Lung (tissue), 12 donors: ENCODE measurements around the gene TENM3. TPM values are rescaled to one million over a fixed set of nuclear protein-coding genes. Genes with fewer than 3 reads are reported as not detected.

Experiments
- ATAC-seq: fragments of 200-7000 bp; cut with Tn5 transposase; one replicate; pipeline ENCODE4 v1.9.1; 2020; ENCODE audit warnings: moderate number of reproducible peaks; ENCODE audit not compliant: insufficient read depth, low FRiP score
- DNase-seq, 3 donors: peaks; one replicate each; pipeline ENCODE4 v3.0.0-alpha.2; 2013 to 2017
- H3K27ac ChIP-seq, 2 donors: one replicate each; pipeline ENCODE4 v1.5.1; 2013; ENCODE audit warnings: mild to moderate bottlenecking in 2 of 2, moderate library complexity in 2 of 2, control low read depth in 1 of 2, inconsistent platforms in 1 of 2, low read depth in 1 of 2, low read length in 1 of 2
- H3K27me3 ChIP-seq, 3 donors: one replicate each; pipeline ENCODE4 v1.5.1; 2013; ENCODE audit warnings: low read length in 2 of 3; ENCODE audit not compliant: control insufficient read depth in 3 of 3, insufficient read depth in 3 of 3
- H3K36me3 ChIP-seq, 4 donors: one replicate each; pipeline ENCODE4 v1.5.1; 2013; ENCODE audit warnings: low read length in 4 of 4, mild to moderate bottlenecking in 1 of 4, moderate library complexity in 1 of 4; ENCODE audit not compliant: control insufficient read depth in 4 of 4, insufficient read depth in 4 of 4
- H3K4me1 ChIP-seq, 5 donors: one replicate each; pipeline ENCODE4 v1.5.1; 2013; ENCODE audit warnings: low read length in 5 of 5, mild to moderate bottlenecking in 2 of 5, moderate library complexity in 1 of 5; ENCODE audit not compliant: control insufficient read depth in 5 of 5, insufficient read depth in 5 of 5
- H3K4me3 ChIP-seq: one replicate; pipeline ENCODE4 v1.5.1; 2013; ENCODE audit warnings: mild to moderate bottlenecking, control low read depth, moderate library complexity
- H3K9ac ChIP-seq, 2 donors: one replicate each; pipeline ENCODE4 v1.5.1; 2013; ENCODE audit warnings: low read length in 2 of 2, control low read depth in 1 of 2; ENCODE audit not compliant: insufficient read depth in 1 of 2
- H3K9me3 ChIP-seq, 4 donors: one replicate each; pipeline ENCODE4 v1.5.1; 2013; ENCODE audit warnings: low read length in 3 of 4, mild to moderate bottlenecking in 1 of 4, moderate library complexity in 1 of 4; ENCODE audit not compliant: control insufficient read depth in 4 of 4, insufficient read depth in 3 of 4
- WGBS, 2 donors: extraction: QIAGEN DNeasy Blood & Tissue Kit; methylation state at CpG; one replicate each; pipeline ENCODE4 v1.1.7; 2013; 5-methylcytosine and 5-hydroxymethylcytosine counted together
- polyA plus RNA-seq, 2 donors: library from polyadenylated mRNA; stranded (reverse); fragments of 200-250 nt; gene quantifications; one replicate each; pipeline ENCODE4 v1.2.1, GENCODE V29; 2013
- total RNA-seq, 2 donors: library from RNA; depleted of rRNA in 1 of 2; stranded (reverse); fragments of >200 nt in 1 of 2; gene quantifications; one replicate each; pipeline ENCODE4 v1.2.1, GENCODE V29; 2014 to 2021
- TF ChIP-seq, protein P1 (sequence below): IDR thresholded peaks from 2 replicates; pipeline ENCODE4 v1.5.1; 2012; ENCODE audit warnings: mild to moderate bottlenecking; ENCODE audit errors: control extremely low read depth, extremely low read depth
- donor health status: control.
- donor health status: control.
- donor health status: Bipolar disorder and iron deficiency.
- donor health status: healthy.
- donor health status: DM: yes; HTN: yes; CAD: no.

TENM3 gene
- total and polyA plus RNA-seq, 4 donors, result 0.14 to 5.3 (median 2.2) TPM

DNA sequence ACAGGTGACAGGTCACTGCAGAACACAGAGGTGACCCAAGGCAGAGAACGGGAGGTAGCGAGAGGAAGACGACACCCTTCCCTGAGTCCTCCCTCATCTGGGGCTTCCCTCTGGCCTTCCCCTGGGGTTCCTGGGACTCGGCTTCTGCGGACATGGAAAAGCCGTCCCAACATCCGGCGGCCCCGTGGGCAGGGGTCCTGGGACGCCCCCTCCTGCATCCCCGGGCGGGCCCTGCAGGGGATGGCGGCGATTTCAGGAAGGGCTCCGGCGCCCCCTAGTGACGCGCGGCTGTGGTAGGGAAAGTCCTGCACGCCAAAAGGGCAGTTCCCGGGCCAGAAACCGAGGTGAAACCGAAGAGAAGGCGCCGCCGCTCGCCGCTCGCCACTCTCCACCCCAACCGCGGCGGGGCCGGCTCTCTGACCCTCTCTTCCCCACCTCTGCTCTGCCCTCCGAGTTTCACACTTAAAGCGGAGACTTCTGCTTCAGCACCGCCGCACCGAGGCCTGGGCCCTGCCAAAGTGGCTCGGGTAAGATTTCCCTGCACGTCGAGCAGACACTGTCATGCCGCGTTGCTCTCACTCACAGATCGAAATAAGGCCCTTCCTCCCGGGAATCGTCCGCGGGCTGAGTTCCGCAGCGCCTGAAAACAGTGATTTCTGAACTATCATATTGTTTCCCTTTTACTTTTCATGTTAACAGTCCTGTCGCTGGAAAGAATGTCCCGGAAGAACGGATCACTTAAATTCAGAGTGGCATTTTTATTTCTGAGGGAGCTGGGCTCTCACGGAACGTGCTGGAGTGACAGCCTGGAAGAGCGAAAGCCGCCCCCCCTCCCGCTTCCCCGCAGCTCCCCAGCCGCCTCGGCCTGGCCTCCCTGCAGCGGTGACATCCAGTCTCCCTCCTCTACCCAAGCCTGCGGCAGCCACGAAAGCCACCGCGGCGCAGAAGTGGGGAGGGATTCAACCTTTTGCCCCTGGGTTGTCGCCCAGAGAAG, 563.4 kb downstream of the TENM3 start:
- peak overlapping the region in 1 of 2 donors; percentile 20 for H3K9ac ChIP-seq
- ATAC-seq (peak; percentile 92), DNase-seq (peak; percentile 82 to 87 (median 86))
- 9 to 10% methylated on average over 66 to 68 of the region's 68 CpGs for WGBS, 2 donors
- no peak overlapping the region for H3K27ac ChIP-seq
- H3K4me3 ChIP-seq, result peak overlapping the region; percentile 18
- TF ChIP-seq, protein P1, sequence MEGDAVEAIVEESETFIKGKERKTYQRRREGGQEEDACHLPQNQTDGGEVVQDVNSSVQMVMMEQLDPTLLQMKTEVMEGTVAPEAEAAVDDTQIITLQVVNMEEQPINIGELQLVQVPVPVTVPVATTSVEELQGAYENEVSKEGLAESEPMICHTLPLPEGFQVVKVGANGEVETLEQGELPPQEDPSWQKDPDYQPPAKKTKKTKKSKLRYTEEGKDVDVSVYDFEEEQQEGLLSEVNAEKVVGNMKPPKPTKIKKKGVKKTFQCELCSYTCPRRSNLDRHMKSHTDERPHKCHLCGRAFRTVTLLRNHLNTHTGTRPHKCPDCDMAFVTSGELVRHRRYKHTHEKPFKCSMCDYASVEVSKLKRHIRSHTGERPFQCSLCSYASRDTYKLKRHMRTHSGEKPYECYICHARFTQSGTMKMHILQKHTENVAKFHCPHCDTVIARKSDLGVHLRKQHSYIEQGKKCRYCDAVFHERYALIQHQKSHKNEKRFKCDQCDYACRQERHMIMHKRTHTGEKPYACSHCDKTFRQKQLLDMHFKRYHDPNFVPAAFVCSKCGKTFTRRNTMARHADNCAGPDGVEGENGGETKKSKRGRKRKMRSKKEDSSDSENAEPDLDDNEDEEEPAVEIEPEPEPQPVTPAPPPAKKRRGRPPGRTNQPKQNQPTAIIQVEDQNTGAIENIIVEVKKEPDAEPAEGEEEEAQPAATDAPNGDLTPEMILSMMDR, result peak; percentile 73
- peaks cover 0 to 6% (median under 1%) of the 10 kb centered on the region in 4 donors for H3K9me3 ChIP-seq
- H3K4me1 ChIP-seq, result peaks cover 0 to 13% (median 2%) of the 10 kb centered on the region in 5 donors
- peaks cover 0 to 8% (median 0%) of the 10 kb centered on the region in 3 donors for H3K27me3 ChIP-seq
- no peaks in the 10 kb centered on the region for H3K36me3 ChIP-seq

DNA sequence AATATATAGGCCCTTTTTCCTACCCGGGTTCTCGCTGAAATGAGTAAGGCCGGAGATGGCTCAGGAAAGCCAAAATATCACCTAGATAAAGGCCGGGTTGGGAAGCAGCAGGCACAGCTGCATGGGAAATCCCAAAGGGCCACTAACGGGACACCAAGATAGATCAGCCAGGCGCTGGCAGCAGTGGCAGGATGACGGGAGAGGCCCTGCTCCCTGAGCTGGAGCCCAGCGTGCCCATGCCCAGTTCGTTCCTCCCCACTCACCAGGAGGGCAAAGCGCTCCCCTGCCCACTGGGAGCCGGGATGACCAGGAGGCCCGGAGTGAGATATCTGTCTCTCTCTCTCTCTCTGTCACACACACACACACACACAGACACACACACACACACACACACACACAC, 564.1 kb downstream of the TENM3 start:
- TF ChIP-seq, protein P1, result no peak
- WGBS, 2 donors, result 83 to 84% methylated on average over 11 to 12 of the region's 12 CpGs
- H3K27me3 ChIP-seq, result peaks cover 0 to 8% (median 0%) of the 10 kb centered on the region in 3 donors
- H3K9me3 ChIP-seq, result peaks cover 0 to 8% (median 2%) of the 10 kb centered on the region in 4 donors
- H3K9ac ChIP-seq, result no peak overlapping the region
- no peak for ATAC-seq
- peaks cover 0 to 13% (median 2%) of the 10 kb centered on the region in 5 donors for H3K4me1 ChIP-seq
- H3K27ac ChIP-seq, result no peak overlapping the region
- H3K4me3 ChIP-seq, result no peak overlapping the region
- no peak for DNase-seq
- H3K36me3 ChIP-seq, result no peaks in the 10 kb centered on the region

DNA sequence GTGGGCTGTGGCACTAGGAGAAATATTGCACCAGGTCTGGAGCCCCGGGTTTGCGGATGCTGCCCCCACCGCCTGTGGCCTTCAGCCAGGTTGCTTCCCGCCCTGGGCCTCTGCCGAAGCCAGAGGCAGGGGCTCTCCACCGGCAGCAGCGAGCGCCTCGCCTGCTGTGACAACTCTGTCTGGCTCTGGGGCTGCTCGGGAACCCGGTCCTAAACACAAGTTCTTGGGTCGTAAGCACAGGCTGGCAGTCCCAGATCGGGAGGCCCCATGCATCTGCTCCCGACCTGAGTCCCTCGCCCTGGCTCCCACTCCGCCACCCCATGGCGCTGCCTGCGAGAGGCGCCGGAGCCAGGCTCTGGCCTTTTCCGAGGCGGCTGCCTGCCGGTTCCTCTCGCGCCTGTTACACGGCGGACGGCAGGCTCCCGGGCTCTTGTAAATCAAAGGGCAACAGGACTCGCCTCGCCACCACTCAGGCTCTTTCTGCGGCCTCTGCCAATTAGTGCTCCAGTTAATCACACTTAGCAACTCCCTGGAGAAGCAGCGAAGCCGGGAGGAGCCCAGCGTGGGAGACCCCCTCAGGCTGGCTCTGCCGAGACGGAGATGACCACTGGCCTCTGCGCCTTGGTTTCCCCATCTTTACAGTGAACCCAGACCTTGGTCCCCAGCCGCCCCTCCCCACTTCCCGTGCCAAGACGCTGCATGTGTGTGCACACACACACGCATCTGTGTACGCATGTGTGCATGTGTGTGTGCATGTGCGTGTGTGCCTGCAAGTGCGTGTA, 564.8 kb downstream of the TENM3 start:
- TF ChIP-seq, protein P1, result no peak
- no peak for ATAC-seq
- no peak overlapping the region for H3K4me3 ChIP-seq
- H3K9ac ChIP-seq, result no peak overlapping the region
- DNase-seq, result no peak
- H3K4me1 ChIP-seq, result peaks cover 0 to 9% (median 2%) of the 10 kb centered on the region in 5 donors
- H3K9me3 ChIP-seq, result peaks cover 0 to 8% (median 2%) of the 10 kb centered on the region in 4 donors
- no peak overlapping the region for H3K27ac ChIP-seq
- 91 to 95% methylated on average over 45 of the region's 45 CpGs for WGBS, 2 donors
- H3K36me3 ChIP-seq, result no peaks in the 10 kb centered on the region
- H3K27me3 ChIP-seq, result peaks cover 0 to 8% (median 0%) of the 10 kb centered on the region in 3 donors
